ENCODE data around the gene DYNC1I1.

- TF ChIP-seq CTCF (IDR thresholded peaks at IDR 0.05) (no peak), POLR2A (IDR thresholded peaks at IDR 0.05) (no peak), POLR2AphosphoS5 (IDR thresholded peaks at IDR 0.05) (no peak), EP300 (IDR thresholded peaks at IDR 0.05) (no peak)
Observed at GRCh38 chr7:95843286-95843685, 70.9 kb downstream of the DYNC1I1 start.

Measured in suprapubic skin (tissue), 4 donors.